CD4-positive, alpha-beta T cell treated with Interleukin-4 for 4 hours (primary cell): ENCODE measurements around the gene KDM3B.
"Not testable (repeated sequence)": the region's sequence is repeated elsewhere in the genome, so short reads cannot be mapped to it uniquely, and the experiment has no call there.

Source experiments
- DNase-seq: peaks from one replicate; pipeline ENCODE4 v3.0.0-alpha.2; 2020

KDM3B gene, protein sequence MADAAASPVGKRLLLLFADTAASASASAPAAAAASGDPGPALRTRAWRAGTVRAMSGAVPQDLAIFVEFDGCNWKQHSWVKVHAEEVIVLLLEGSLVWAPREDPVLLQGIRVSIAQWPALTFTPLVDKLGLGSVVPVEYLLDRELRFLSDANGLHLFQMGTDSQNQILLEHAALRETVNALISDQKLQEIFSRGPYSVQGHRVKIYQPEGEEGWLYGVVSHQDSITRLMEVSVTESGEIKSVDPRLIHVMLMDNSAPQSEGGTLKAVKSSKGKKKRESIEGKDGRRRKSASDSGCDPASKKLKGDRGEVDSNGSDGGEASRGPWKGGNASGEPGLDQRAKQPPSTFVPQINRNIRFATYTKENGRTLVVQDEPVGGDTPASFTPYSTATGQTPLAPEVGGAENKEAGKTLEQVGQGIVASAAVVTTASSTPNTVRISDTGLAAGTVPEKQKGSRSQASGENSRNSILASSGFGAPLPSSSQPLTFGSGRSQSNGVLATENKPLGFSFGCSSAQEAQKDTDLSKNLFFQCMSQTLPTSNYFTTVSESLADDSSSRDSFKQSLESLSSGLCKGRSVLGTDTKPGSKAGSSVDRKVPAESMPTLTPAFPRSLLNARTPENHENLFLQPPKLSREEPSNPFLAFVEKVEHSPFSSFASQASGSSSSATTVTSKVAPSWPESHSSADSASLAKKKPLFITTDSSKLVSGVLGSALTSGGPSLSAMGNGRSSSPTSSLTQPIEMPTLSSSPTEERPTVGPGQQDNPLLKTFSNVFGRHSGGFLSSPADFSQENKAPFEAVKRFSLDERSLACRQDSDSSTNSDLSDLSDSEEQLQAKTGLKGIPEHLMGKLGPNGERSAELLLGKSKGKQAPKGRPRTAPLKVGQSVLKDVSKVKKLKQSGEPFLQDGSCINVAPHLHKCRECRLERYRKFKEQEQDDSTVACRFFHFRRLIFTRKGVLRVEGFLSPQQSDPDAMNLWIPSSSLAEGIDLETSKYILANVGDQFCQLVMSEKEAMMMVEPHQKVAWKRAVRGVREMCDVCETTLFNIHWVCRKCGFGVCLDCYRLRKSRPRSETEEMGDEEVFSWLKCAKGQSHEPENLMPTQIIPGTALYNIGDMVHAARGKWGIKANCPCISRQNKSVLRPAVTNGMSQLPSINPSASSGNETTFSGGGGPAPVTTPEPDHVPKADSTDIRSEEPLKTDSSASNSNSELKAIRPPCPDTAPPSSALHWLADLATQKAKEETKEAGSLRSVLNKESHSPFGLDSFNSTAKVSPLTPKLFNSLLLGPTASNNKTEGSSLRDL (N-terminal part only)

GRCh38 chr5:138352071-138352721 lies at the start of gene KDM3B:
TSS of gene KDM3B (plus strand) at chr5:138352685. CDS start at chr5:138352796, 111 bp downstream.
- DNase-seq = peak; percentile 91

DNA sequence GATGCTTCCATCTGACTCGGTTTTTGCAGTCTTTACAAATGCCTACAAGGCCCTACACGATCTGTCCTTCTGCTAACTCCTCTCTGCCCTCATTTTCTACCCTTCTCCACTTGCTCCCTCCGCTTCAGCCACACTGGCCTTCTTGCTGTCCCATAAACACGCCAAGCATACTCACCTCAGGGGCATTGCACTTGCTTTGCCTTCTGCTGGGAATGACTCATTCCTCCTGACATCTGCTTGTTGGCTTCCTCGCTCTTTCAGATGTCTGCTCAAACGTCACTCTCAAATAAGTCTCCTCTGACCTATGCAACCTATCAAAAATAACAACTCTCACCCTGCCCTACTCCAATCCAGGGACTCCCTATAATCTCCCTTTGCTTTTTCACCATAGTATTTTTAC lies 49.1 kb upstream of the KDM3B start:
- no peak for DNase-seq

DNA sequence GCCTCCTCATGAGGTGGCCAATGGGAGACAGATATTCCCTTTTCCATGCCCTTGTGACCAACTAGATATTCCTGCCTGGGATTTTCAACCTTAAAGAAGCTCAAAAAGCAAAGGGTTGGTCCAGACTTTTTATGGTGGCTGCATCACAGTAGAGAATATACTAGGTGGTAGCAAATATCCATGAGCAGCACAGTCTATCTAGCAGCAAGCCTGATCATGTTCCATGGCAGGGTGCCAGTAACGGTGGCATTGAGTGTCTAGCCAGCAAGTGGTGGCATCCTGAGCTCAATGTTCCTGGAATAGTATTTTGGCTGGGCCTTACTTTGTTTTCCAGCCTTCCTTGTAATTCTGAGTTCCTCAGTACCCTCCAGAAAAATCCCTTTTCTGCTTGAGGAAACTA lies 46.7 kb upstream of the KDM3B start:
- DNase-seq = no peak

DNA sequence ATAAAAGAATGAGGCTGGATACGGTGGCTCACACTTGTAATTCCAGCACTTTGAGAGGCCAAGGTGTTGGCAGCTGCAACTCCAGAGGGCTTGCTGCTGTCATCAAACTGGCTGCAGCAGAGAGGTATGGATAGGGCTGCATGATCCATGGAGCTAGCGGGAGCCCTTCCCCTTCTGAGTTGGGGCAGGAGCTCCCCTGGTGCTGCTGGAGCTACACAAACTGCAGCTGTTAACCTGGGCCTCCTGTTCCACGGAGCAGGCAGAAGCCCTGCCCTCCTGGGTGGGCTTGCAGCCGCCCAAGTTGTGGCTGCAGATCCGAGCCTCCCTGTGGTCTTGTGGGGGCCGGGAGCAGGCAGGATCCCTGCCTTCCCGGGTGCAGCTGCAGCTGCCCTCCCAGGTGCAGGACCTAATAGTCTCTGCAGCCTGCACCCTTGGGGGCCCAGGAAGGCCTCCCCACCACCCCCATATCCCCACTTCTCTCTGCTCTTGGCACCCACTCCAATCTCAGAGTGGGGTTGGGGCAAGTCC lies 36.7 kb upstream of the KDM3B start:
- no peak for DNase-seq

GRCh38 chr5:138316355-138316754 lies 36.1 kb upstream of the KDM3B start:
- no peak for DNase-seq

- DNase-seq = not testable (repeated sequence)
These were observed 34.3 kb upstream of the KDM3B start for GRCh38 chr5:138318211-138318610.

GRCh38 chr5:138330813-138331448 lies 21.6 kb upstream of the KDM3B start:
- no peak for DNase-seq

DNA sequence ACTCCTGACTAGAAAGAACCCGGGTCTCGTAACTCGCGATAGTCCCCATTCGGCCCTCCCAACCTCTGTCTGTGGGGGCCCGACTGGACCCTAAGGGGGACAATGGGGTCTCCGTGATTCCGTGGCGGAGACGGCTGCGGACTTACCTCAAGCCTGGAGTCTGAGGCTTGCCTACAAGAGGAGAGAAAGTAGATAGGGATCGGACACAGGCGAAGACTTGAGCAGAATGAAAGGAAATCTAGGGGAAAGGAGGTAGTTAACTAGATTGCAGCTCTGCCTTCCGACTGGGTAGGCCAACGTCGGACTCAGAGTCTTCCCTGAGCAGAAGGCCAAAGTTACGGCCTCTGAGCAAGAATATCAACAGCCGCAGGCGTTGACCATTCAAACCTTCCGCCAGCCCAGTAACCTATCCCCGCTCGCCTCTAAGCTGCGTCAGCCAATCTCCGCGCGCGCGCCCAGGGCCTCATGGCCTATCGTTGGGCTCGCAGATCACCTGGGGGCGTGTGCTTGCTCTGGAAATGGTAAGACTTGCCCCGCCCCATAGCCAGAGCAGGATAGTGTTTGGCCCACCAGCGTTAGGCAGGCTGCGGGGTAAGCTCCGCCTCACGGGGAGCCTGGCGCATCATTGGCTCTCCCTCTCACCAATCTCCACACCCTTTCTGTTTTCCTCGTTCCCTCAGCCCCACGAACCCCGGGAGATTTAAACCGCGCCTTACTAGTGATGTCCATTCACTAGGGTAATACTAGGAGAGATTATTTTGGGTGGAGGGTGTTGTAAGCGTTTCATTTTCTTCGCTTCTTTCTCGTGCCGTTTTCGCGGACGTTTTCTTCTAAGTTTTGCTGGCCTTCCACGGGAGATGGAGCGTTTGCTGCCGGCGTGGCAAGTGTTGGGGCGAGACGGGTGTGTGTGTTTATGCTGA lies 20.8 kb upstream of the KDM3B start, which contains the start of gene CDC25C:
Gene CDC25C (minus strand): TSS at position 356 of the 920 bp plus-strand sequence. CDS start 624 bp downstream, outside the sequence.
- DNase-seq = peak; percentile 98

DNA sequence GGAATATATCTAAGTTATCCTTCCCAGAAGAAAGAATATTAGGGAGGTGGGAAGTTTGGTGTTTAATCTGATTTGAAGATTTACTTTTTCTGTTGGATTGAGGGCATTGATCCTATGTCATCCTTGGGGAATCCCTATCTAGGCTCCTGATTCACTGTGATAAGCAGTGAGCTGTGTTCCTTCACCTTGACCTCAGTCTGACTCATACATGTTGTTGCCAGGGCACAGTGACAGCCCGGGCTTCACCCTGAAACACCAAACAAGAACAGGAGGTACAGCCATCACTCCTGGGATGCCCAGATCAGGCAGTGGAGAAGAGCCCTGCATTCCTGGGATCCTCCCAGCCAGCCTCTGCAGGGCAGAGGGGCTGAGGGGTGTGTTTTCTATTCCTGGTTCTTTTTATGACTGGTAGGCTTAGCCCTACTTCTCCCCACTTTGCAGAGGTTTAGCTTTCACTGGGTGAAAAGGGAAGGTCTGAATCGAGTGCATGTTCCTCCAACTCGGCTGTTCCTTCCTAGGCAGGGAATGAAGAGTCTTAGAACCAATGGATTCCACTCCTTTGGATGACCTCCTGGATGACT lies 17.5 kb upstream of the KDM3B start:
- DNase-seq = no peak

GRCh38 chr5:138336952-138337684 lies 15.4 kb upstream of the KDM3B start:
- DNase-seq = peak; percentile 72

DNA sequence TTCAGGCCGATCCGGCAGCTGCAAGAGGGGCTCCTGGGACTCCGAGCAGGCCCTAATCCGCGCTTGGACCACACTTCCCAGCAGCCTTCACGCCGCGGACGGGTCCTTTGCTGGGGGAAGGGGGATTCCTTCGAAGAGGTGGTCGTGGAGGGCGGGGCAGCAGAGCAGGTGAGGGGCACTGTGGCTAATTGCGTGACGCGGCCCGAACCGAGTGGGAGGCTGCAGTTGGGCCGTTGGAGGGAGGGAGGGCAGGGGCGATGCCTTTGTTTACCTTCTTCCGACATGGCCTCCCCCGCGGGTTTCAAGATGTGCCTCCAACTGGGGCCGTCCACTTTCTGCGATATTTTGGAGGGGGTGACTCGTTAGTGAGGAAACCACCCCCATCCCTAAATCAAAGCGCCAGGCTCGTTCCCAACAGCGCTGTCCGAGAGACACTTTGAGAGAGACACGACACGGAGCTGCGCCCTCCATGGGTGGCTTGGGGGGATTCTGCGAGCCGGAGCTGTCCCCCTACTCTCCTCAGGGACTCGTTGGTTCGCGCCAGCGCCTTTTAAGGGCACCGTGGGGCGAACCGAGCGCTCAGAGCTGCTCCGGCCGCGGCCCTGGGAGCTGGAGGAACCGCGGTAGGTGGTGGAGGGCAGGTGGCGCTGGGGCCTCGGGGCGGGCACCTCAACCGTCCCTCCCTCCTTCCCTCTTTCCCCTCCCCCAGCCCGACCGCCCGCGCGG lies 14.6 kb upstream of the KDM3B start, which contains the start of gene FAM53C:
Gene FAM53C (plus strand): TSS at position 582 of the 726 bp plus-strand sequence. CDS start 3,070 bp downstream, outside the sequence.
- peak; percentile 89 for DNase-seq

DNA sequence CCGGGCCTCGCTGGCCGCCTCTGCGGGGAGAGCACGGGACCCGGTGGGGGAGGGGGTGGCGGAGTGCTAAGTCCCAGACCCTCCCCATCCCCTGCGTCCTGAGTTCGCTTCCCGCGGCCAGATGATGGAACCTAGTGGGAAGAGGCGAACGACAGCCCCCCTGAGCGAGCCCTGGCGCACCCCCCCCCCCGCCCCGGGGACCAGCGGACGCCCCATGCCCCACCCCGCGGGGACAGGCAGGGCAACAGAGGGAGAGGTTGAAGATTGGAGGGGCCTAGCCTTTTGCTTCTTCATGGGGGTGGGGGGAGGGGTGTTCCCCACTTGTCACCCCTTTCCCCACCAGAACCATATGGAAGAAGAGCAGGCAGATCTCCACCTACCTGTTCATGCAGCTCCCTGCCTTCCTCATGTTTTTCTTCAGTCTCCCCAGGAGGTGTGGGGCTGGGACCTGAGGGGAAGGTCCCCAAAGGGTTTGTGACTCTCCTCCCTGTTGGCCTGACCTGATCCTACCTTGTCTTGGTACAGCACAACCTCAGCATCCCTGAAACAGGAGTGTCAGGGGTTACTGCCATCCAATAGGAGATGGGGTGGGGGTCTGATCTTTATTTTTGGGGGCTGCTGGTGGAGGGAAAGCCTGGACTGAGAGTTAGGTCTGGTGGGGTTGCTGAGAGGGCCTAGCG lies 13.9 kb upstream of the KDM3B start:
- no peak for DNase-seq

- no peak for DNase-seq
These were observed 13.4 kb upstream of the KDM3B start for GRCh38 chr5:138339091-138339456.

DNA sequence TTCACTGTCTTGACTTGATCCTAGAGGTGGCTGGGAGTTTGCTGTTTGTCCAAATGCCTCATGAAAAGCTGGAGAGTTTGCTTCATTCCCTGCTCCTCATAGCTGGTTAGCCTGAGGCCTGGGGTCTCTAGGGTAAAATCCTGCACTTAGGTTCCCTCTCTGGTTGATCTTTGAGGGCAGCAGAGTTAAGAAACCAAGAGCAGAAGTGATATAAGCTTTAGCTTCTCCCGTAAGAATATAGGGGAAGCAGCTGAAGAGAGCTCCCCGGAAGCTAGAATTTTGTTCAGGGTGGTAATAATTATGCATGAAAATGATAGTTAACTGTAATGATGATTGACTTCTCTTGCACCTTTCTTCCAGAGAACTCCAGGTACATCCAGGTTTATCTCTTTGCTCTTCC lies 13.0 kb upstream of the KDM3B start:
- DNase-seq = no peak

GRCh38 chr5:138340008-138340407 lies 12.5 kb upstream of the KDM3B start:
- DNase-seq = no peak

DNA sequence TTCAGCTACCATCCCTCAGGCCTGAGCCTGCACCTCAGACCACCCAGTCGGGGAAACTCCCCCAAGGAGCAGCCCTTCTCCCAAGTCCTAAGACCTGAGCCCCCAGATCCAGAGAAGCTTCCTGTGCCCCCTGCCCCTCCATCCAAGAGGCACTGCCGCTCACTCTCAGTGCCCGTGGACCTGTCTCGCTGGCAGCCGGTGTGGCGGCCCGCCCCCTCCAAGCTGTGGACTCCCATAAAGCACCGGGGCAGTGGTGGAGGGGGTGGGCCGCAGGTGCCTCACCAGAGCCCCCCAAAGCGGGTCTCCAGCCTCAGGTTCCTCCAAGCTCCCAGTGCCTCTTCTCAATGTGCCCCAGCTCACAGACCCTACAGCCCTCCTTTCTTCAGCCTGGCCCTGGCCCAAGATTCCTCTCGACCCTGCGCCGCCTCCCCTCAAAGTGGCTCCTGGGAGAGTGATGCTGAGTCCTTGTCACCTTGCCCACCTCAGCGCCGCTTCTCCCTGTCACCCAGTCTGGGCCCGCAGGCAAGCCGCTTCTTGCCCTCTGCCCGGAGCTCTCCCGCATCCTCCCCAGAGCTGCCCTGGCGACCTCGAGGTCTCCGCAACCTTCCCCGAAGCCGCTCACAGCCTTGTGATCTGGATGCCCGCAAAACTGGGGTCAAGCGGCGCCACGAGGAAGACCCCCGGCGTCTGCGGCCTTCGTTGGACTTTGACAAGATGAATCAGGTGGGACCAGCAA lies 7.4 kb upstream of the KDM3B start:
- DNase-seq = no peak

DNA sequence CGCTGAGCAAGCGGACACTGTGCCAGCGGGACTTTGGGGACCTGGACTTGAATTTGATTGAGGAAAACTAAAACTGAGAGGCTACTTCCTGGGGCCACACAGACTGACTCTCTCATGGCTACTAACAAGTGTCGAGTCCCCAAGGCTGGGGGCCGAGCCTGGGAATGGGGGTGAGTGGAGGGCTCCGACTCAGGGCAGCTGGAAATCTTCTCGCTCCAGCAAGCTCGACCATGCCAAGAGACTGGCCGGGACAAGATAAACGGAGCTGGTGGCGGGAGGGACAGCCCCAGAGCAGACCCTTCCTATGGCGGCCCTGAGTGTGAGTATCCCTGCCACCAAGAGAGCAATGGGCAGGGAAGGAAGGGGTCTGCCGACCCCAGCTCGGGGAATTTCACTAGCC lies 5.6 kb upstream of the KDM3B start:
- DNase-seq = no peak
